Esophagus squamous epithelium (tissue), 5 donors: Measurements from ENCODE around the gene NCEH1. TPM values are rescaled to one million over a fixed set of nuclear protein-coding genes. Genes with fewer than 3 reads are reported as not detected.

Source experiments
- DNase-seq: peaks from one replicate; lab custom pipeline; 2025; lab: John Stamatoyannopoulos, UW
- H3K27ac ChIP-seq, 4 donors: fragments of 200-600 bp; sonication (generic); one replicate each; pipeline ENCODE4 v1.5.1; 2016 to 2019; ENCODE audit warnings: mild to moderate bottlenecking in 1 of 4
- H3K27me3 ChIP-seq, 4 donors: fragments of 200-600 bp; sonication (generic); 1 replicate in 3 of 4; 2 replicates in 1 of 4; pipeline versions ENCODE4 v1.5.1 to v1.6.0; 2017 to 2021; ENCODE audit warnings: antibody characterized with exemption in 1 of 4
- H3K36me3 ChIP-seq, 3 donors: fragments of 200-600 bp; sonication (generic); one replicate each; pipeline ENCODE4 v1.5.1; 2016 to 2019
- H3K4me1 ChIP-seq, 3 donors: fragments of 200-600 bp; sonication (generic); one replicate each; pipeline ENCODE4 v1.5.1; 2017 to 2019
- H3K4me3 ChIP-seq, 4 donors: fragments of 200-600 bp; sonication (generic); 1 replicate in 3 of 4; 2 replicates in 1 of 4; pipeline ENCODE4 v1.5.1; 2016 to 2019; ENCODE audit warnings: mild to moderate bottlenecking in 2 of 4, moderate library complexity in 1 of 4
- H3K9me3 ChIP-seq, 3 donors: fragments of 200-600 bp; sonication (generic); one replicate each; pipeline ENCODE4 v1.5.1; 2016 to 2019
- CTCF ChIP-seq, 6 experiments: fragments of 450-650 bp in 4 of 6; fragments of 200-600 bp in 2 of 6; sonication (generic) in 2 of 6; IDR thresholded peaks; one replicate each; pipeline ENCODE4 v1.5.1; 2016 to 2019; ENCODE audit warnings: antibody characterized with exemption in 6 of 6, mild to moderate bottlenecking in 4 of 6, moderate library complexity in 4 of 6
- POLR2A ChIP-seq, 4 donors: fragments of 450-650 bp; IDR thresholded peaks; one replicate each; pipeline ENCODE4 v1.6.1; 2017; ENCODE audit warnings: antibody characterized with exemption in 4 of 4, mild to moderate bottlenecking in 4 of 4, moderate library complexity in 3 of 4
- WGBS, 2 donors: methylation state at CpG; one replicate each; pipeline ENCODE4 v1.1.5; 2018; 5-methylcytosine and 5-hydroxymethylcytosine counted together
- intact Hi-C: fragments of 100-400 bp; cut with DNase I; formaldehyde crosslinking; loops from one replicate; pipeline ENCODE4 v1.15.0; 2022
- total RNA-seq, 4 donors: library from RNA; depleted of rRNA; stranded (reverse); fragments of >200 nt; gene quantifications; one replicate each; pipeline ENCODE4 v1.1.0, GENCODE V29; 2016
- donor health status: DM: yes; HTN: yes; CAD: no.

Gene NCEH1
- total RNA-seq, 4 donors from 2014 or later = 2.2 to 9.1 (median 5.0) TPM

- intact Hi-C loops = no loop called here
- H3K36me3 ChIP-seq = no peaks in the 10 kb centered on the region
- WGBS, 2 donors = 73 to 77% methylated on average over 2 to 3 of the region's 3 CpGs
These were observed 51.4 kb downstream of the NCEH1 start for GRCh38 chr3:172659246-172660002.

GRCh38 chr3:172658344-172659245, 52.3 kb downstream of the NCEH1 start:
- Histone ChIP-seq H3K9me3 (no peaks in the 10 kb centered on the region), H3K27ac (peak overlapping the region in 1 of 4 donors; percentile 43)
- 58 to 74% methylated on average over 6 of the region's 6 CpGs for WGBS, 2 donors

More at GRCh38 chr3:172659246-172660002, 51.4 kb downstream of the NCEH1 start:
- H3K4me3 ChIP-seq = no peak overlapping the region
- peak overlapping the region in 1 of 4 donors; percentile 43 for H3K27ac ChIP-seq
- TF ChIP-seq POLR2A (IDR thresholded peaks at IDR 0.05) (no peak), CTCF (IDR thresholded peaks at IDR 0.05) (no peak)
- peaks cover 0 to 11% (median 0%) of the 10 kb centered on the region in 3 donors for H3K4me1 ChIP-seq
- no peaks in the 10 kb centered on the region for H3K27me3 ChIP-seq
- DNase-seq = no peak
- H3K9me3 ChIP-seq = no peaks in the 10 kb centered on the region

GRCh38 chr3:172656602-172657001, 54.3 kb downstream of the NCEH1 start:
- Histone ChIP-seq H3K27ac (no peak overlapping the region), H3K4me1 (peaks cover 0 to 17% (median 0%) of the 10 kb centered on the region in 3 donors), H3K9me3 (no peaks in the 10 kb centered on the region), H3K36me3 (no peaks in the 10 kb centered on the region), H3K4me3 (no peak overlapping the region), H3K27me3 (no peaks in the 10 kb centered on the region)
- intact Hi-C loops = no loop called here
- WGBS, 2 donors = 80 to 93% methylated on average over 3 to 6 of the region's 8 CpGs
- no peak for DNase-seq
- TF ChIP-seq CTCF (IDR thresholded peaks at IDR 0.05) = no peak
- no peak for TF ChIP-seq POLR2A (IDR thresholded peaks at IDR 0.05)

More at GRCh38 chr3:172658344-172659245, 52.3 kb downstream of the NCEH1 start:
- H3K27me3 ChIP-seq = no peaks in the 10 kb centered on the region
- intact Hi-C loops = no loop called here
- H3K36me3 ChIP-seq = no peaks in the 10 kb centered on the region
- no peak overlapping the region for H3K4me3 ChIP-seq
- no peak for DNase-seq
- TF ChIP-seq POLR2A (IDR thresholded peaks at IDR 0.05) = no peak
- TF ChIP-seq CTCF (IDR thresholded peaks at IDR 0.05) = no peak
- H3K4me1 ChIP-seq = peaks cover 0 to 11% (median 0%) of the 10 kb centered on the region in 3 donors

- no peaks in the 10 kb centered on the region for H3K27me3 ChIP-seq
- H3K4me1 ChIP-seq = peaks cover 0 to 17% (median 0%) of the 10 kb centered on the region in 3 donors
- TF ChIP-seq CTCF (IDR thresholded peaks at IDR 0.05) = no peak
- no peak for TF ChIP-seq POLR2A (IDR thresholded peaks at IDR 0.05)
- intact Hi-C loops = no loop called here
- WGBS, 2 donors = 88 to 95% methylated on average over 5 of the region's 5 CpGs
- DNase-seq = no peak
- H3K36me3 ChIP-seq = no peaks in the 10 kb centered on the region
- no peaks in the 10 kb centered on the region for H3K9me3 ChIP-seq
- no peak overlapping the region for H3K4me3 ChIP-seq
- H3K27ac ChIP-seq = no peak overlapping the region
These were observed 55.5 kb downstream of the NCEH1 start for GRCh38 chr3:172655388-172655787.
